K562 (cell line): ENCODE data around the gene UBR4. TPM values are rescaled to one million over a fixed set of nuclear protein-coding genes. Genes with fewer than 3 reads are reported as not detected.

Experiments
- BCOR ChIP-seq: fragments of 450-650 bp; IDR thresholded peaks from 2 replicates; pipeline ENCODE4 v1.6.1; 2016
- DPF2 ChIP-seq: fragments of 450-650 bp; IDR thresholded peaks from 2 replicates; pipeline ENCODE4 v1.6.1; 2016
- FOSL1 ChIP-seq: fragments of 200-800 bp; sonication (Bioruptor generic); conservative IDR thresholded peaks from 2 replicates; pipeline ENCODE4 v1.6.1; 2016; ENCODE audit warnings: missing genetic modification characterization, missing compliant biosample characterization
- FOXJ2 ChIP-seq: fragments of 200-800 bp; sonication (Bioruptor generic); IDR thresholded peaks from 2 replicates; pipeline ENCODE4 v1.6.1; 2016; ENCODE audit warnings: missing genetic modification characterization, missing compliant biosample characterization
- MGA ChIP-seq: fragments of 450-650 bp; IDR thresholded peaks from 2 replicates; pipeline ENCODE4 v1.6.1; 2016; ENCODE audit warnings: mild to moderate bottlenecking, moderate library complexity
- MNT ChIP-seq, 2 experiments: fragments of 450-650 bp; conservative IDR thresholded peaks; 2 replicates each; pipeline ENCODE4 v1.6.1; 2017; ENCODE audit warnings: mild to moderate bottlenecking in 2 of 2, moderate library complexity in 2 of 2
- NKRF ChIP-seq: fragments of 450-650 bp; IDR thresholded peaks from 2 replicates; pipeline ENCODE4 v1.6.1; 2016; ENCODE audit warnings: borderline replicate concordance
- POLR3A ChIP-seq: IDR thresholded peaks from 2 replicates; pipeline ENCODE4 v1.6.1; 2011; ENCODE audit warnings: borderline replicate concordance, mild to moderate bottlenecking, moderate library complexity; ENCODE audit not compliant: insufficient read length, insufficient read depth; ENCODE audit errors: extremely low read depth
- SMARCA4 ChIP-seq: fragments of 450-650 bp; IDR thresholded peaks from 2 replicates; pipeline ENCODE4 v1.6.1; 2016
- ZZZ3 ChIP-seq: fragments of 450-650 bp; IDR thresholded peaks from 2 replicates; pipeline ENCODE4 v1.6.1; 2016; ENCODE audit warnings: antibody characterized with exemption, mild to moderate bottlenecking, moderate library complexity
- polyA plus RNA-seq, 8 experiments: library from polyadenylated mRNA; depleted of rRNA in 4 of 8; stranded (reverse) in 5 of 8; unstranded in 3 of 8; fragments of >200 nt; fragmentation: Nextera tagmentation in 2 of 8; fragmentation: Illumina TruSeq in 1 of 8; extraction: Ambion mirVana in 2 of 8; extraction: Trizol in 1 of 8; gene quantifications; 2 replicates each; pipeline versions ENCODE4 v1.2.1 to v1.2.3, GENCODE V29; 2011 to 2014; ENCODE audit warnings: inconsistent platforms in 1 of 8, missing spikeins in 1 of 8
- total RNA-seq, 7 experiments: library from RNA; depleted of rRNA in 6 of 7; stranded (reverse); fragments of >200 nt in 6 of 7; fragmentation: Illumina TruSeq in 2 of 7; extraction: Trizol in 2 of 7; gene quantifications; 2 replicates each; pipeline versions ENCODE4 v1.2.1 to v1.2.3, GENCODE V29; 2011 to 2021; ENCODE audit warnings: low replicate concordance in 1 of 7
- TF ChIP-seq, protein P1 (sequence below): sonication (generic); formaldehyde crosslinking; IDR thresholded peaks from 2 replicates; pipeline ENCODE4 v1.8.1; 2023; ENCODE audit warnings: mild to moderate bottlenecking, missing genetic modification reagents, moderate library complexity

Gene UBR4
- total and polyA plus RNA-seq, 9 of the 15 experiments (the other 6 are each of a cell fraction or from before 2014, with no cell fraction given): 55.4 to 277 (median 123) TPM

- TF ChIP-seq ZZZ3: 0 out of 2 replicates have a peak, but pooled peaks have one; percentile 4
- TF ChIP-seq, protein P1, sequence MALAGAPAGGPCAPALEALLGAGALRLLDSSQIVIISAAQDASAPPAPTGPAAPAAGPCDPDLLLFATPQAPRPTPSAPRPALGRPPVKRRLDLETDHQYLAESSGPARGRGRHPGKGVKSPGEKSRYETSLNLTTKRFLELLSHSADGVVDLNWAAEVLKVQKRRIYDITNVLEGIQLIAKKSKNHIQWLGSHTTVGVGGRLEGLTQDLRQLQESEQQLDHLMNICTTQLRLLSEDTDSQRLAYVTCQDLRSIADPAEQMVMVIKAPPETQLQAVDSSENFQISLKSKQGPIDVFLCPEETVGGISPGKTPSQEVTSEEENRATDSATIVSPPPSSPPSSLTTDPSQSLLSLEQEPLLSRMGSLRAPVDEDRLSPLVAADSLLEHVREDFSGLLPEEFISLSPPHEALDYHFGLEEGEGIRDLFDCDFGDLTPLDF (CRISPR knock-in tag): 0 out of 2 replicates have a peak, but pooled peaks have one; percentile 71
- peak; percentile 0; the same call in 1 of the 2 replicates for TF ChIP-seq FOSL1 (tag)
- no peak for TF ChIP-seq POLR3A
- TF ChIP-seq BCOR: peak; percentile 96
- TF ChIP-seq MNT (conservative IDR thresholded peaks at IDR 0.05): peak; percentile 23 to 82
- peak; percentile 40; the same call in 1 of the 2 replicates for TF ChIP-seq MGA
- TF ChIP-seq DPF2: peak; percentile 50; the same call in 1 of the 2 replicates
- peak; percentile 64 for TF ChIP-seq NKRF
- peak; percentile 64 for TF ChIP-seq SMARCA4
- no peak for TF ChIP-seq FOXJ2 (tag)
Observed at GRCh38 chr1:19209439-19209989, 552 bp downstream of the UBR4 start (continued).
